ENCODE data around the gene SHMT1.
"Not testable (repeated sequence)": the region's sequence is repeated elsewhere in the genome, so short reads cannot be mapped to it uniquely, and the experiment has no call there.

Gene SHMT1

GRCh38 chr17:18363101-18364049 is at the start of gene SHMT1:
Gene SHMT1, minus strand, starts transcription at chr17:18363550. Its CDS starts 7,569 bp downstream, at chr17:18355981.
- peak; percentile 96 for DNase-seq

GRCh38 chr17:18412001-18412538 is 48.7 kb upstream of the SHMT1 start:
- not testable (repeated sequence) for DNase-seq

GRCh38 chr17:18411377-18411864 is 48.1 kb upstream of the SHMT1 start:
- peak; percentile 14 for DNase-seq

GRCh38 chr17:18410736-18411135 is 47.4 kb upstream of the SHMT1 start:
- not testable (repeated sequence) for DNase-seq

DNA sequence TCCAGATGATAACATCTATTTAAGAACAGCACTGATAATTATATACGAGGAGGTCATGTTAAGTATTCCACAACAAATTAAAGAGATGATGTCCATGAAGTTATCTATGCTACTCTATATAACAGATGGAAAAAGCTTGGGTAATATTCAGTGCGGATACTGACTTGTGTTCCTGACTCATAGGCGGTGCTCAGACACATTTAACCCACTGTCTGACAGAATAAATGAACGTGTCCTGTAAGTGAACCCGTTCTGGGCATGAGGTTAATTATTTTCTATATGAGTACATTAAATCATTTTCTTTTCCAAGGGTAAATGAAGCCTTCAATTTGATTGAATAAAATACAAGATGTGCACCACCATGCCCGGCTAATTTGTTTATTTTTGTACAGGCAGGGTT is 46.0 kb upstream of the SHMT1 start:
- not testable (repeated sequence) for DNase-seq

DNA sequence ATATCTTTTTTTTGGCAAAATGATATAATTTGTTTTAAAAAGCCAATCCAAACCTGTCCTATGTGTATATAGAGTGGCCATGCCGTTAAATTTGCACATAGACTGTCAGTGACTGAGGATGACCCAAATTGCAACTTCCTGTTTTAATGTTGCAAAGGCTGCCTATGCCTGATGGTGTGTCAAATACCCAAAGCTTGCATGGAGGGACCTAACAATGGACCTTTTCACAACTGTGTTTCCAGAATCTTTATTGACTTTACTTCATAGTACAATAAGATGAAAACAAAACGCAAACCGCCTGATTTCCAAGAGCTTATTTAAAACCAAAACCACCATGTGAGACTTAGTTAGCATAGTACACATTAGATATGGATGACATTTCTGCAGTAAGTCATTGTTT is 45.6 kb upstream of the SHMT1 start:
- DNase-seq: not testable (repeated sequence)

- not testable (repeated sequence) for DNase-seq
Measured at GRCh38 chr17:18403604-18404003, 40.3 kb upstream of the SHMT1 start.

DNA sequence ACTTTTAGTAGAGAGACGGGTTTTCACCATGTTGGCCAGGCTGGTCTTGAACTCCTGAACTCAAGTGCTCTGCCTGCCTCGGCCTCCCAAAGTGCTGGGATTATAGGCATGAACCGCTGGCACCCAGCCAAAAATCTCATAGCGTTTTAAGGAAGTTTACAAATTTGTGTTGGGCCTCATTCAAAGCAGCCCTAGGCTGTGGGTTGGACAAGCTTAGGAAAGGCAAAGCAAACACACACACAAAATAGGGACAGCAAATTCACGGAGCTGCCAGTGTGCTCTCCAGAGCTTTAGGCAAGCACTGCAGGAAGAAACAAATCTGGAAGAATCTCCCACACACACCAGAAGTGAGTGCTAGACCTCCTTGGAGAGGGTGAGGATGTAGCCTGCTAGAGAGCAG is 39.8 kb upstream of the SHMT1 start:
- not testable (repeated sequence) for DNase-seq

DNA sequence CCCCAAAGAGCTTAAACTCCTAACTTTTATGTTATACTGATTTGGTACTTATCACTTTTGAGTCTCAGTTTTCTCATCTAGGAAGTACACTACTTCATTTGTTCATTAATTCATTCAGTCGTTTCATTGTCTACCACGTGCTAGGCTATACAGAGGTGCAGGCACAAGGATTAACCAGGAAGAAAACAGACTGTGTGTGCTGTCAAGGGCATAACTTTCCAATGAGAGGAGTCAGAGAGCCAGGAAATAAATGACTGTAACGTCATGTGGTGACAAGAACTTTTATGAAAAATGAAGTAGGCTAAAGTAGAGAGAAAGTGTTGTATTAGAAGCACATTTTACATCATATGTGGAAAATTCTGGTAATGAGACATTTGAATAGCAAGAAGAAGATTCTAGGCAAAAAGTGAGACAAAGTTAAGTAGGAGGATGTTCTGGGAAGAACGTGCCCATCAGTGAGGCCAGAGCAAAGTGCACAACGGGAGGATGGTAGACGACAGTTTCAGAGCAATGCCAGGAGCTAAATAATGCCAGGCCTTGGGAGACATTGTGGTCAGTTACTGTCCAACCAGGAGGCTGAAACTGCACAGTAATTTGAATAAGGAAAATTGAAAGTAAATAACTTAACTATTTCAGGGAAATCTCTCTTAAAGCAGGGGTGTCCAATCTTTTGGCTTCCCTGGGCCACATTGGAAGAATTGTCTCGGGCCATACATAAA is 38.7 kb upstream of the SHMT1 start:
- not testable (repeated sequence) for DNase-seq

- not testable (repeated sequence) for DNase-seq
Measured at GRCh38 chr17:18388728-18389127, 25.4 kb upstream of the SHMT1 start.

- not testable (repeated sequence) for DNase-seq
Measured at GRCh38 chr17:18388266-18388665, 24.9 kb upstream of the SHMT1 start.

DNA sequence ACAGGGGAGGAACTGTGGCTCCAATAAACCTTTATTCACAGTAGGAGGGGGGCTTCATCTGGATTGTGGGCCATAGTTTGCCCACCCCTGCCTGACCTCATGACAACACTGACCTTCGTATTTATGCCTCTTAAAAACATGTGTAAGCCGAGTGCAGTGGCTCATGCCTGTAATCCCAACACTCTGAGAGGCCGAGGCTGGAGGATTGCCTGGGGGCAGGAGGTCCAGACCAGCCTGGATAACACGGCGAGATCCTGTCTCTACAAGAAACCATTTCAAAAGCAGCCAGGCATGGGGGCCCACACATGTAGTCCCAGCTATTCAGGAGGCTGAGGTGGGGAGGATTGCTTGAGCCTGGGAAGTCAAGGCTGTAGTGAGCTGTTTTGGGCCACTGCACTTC is 24.2 kb upstream of the SHMT1 start:
- not testable (repeated sequence) for DNase-seq

DNA sequence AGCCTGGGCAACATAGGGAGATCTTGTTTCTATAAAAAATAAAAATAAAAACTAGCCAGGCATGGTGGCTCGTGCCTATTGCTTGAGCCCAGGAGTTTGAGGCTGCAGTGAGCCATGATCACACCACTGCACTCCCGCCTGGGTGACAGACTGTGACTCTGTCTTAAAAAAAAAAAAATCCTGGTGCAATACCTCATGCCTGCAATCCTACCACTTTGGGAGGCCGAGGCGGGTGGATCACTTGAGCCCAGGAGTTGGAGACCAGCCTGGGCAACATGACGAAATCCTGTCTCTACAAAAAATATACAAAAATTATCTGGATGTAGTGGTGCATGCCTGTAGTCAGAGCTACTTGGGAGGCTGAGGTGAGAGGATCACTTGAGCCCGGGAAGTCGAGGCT is 20.9 kb upstream of the SHMT1 start:
- not testable (repeated sequence) for DNase-seq

GRCh38 chr17:18383079-18383481 is 19.7 kb upstream of the SHMT1 start:
- not testable (repeated sequence) for DNase-seq

DNA sequence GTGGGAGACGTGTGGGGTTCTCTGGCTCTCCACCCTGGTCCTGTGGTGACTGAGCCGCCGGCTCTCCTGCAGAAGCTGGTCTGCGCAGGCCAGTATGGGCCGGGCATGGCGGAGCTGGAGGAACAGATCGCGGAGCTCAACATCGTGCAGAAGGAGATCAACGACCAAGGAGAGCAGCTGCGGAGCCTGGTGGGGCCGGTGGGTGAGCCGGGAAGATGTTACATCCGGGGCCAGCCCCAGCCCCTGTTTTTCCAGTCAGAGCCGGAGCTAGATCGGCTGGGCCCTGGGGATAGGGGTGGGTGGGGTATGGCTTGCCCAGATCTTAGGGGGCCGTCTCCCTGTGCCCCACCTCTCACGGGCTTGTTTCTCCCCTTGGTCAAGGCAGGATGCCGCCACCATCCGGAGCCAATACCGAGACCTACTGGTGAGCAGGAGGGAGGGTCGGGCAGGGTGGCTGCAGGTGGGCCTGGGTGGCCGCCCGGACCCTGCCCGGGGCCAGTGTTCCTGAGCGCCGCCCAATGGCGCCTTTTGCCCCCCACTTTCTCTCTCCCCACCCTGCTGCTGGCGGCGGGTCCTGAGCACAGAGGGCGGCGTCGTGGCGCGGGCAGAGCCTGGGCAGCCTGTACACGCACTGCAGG is 19.2 kb upstream of the SHMT1 start:
- DNase-seq: no peak

DNA sequence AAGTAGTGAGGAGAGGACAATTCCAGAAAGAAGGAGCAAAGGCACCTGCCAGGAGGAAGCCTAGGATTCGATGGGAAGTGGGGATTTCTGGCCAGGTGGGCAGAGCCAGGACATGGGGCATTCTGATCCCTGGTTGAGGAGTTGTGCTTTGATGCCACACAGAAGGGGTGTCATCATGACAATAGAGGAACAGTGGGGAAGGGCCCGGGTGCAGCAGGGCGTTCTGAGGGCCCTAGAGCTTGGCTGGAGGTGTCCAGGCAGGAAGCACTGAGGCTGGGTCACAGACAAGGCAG is 18.5 kb upstream of the SHMT1 start:
- no peak for DNase-seq

DNA sequence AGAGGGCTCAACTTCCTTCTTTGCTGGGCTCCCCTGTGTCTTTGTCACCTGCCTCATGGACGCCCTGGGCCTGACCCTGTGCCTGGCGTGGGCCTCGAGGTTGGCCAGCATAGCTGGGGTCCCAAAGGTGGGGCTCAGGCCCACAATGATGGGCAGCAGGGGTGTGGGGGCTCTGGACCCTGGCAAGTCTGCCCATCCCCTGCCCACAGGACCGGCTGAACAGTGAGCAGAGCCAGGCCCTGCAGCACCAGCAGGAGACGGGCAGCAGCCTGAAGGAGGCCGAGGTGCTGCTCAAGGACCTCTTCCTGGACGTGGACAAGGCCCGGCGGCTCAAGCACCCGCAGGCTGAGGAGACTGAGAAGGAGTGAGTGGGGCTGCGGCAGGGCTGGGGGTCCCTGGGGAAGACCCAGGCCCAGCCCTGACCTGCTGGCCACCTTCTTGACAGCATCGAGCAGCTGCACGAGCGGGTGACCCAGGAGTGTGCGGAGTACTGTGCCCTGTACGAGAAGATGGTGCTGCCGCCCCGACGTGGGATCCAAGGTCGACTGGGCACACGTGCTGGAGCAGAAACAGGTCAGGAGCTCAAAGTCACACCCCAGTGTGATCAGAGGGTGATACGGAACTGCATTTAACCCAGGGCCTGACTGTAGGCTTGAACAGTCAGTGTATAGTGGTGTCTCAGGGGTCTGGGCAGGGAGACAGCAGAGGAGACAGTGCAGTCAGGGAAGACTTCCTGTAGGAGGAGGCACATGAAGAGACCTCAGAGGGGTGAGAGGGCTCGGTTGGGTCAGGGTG is 18.0 kb upstream of the SHMT1 start:
- DNase-seq: no peak

GRCh38 chr17:18380471-18381157 is 17.3 kb upstream of the SHMT1 start:
- no peak for DNase-seq

GRCh38 chr17:18379246-18380146 is 16.1 kb upstream of the SHMT1 start:
- DNase-seq: no peak

DNA sequence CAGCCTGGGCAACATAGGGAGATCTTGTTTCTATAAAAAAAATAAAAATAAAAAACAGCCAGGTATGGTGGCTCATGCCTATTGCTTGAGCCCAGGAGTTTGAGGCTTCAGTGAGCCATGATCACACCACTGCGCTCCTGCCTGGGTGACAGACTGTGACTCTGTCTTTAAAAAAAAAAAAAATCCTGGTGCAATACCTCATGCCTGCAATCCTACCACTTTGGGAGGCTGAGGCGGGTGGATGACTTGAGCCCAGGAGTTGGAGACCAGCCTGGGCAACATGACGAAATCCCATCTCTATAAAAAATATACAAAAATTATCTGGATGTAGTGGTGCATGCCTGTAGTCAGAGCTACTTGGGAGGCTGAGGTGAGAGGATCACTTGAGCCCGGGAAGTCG is 15.3 kb upstream of the SHMT1 start:
- DNase-seq: not testable (repeated sequence)

DNA sequence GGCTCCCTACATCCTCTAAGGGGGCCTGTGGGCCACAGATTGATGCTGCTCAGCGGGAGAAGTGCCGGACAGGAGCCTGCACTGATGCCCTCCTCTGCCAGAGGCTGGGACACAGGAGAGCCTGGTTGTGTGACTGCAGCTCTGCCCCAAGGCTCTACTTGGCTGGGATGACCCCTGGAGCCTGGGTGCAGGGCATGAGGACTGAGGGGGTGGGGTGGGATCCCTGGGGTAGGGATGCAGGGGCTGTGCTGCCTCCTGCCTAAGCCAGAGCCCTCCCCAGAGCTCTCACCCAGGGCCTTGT is 14.8 kb upstream of the SHMT1 start:
- no peak for DNase-seq
